SK-N-SH (cell line): ENCODE data around the gene PRKG1. TPM values are rescaled to one million over a fixed set of nuclear protein-coding genes. Genes with fewer than 3 reads are reported as not detected.

Source experiments
- CTCF ChIA-PET: fragments of 300-600, 350-600 bp; formaldehyde crosslinking; extraction: SDS; loops from one replicate; lab custom pipeline; 2021; lab: Yijun Ruan, JAX
- POLR2A ChIA-PET: fragments of 350-600 bp; sonication (Branson Sonifier 250); formaldehyde crosslinking; extraction: SDS; loops from one replicate; lab custom pipeline; 2020; ENCODE audit warnings: antibody characterized with exemption, inconsistent platforms; lab: Yijun Ruan, JAX
- DNase-seq: peaks from one replicate; pipeline ENCODE4 v3.0.0; 2012
- H2AFZ ChIP-seq: fragments of 200-600 bp; sonication (generic); 2 replicates; pipeline ENCODE4 v1.8.1; 2016; ENCODE audit warnings: antibody characterized with exemption, mild to moderate bottlenecking, low read depth
- H3F3A ChIP-seq: fragments of 200-600 bp; sonication (generic); replicated peaks from 2 replicates; pipeline ENCODE3; 2016; ENCODE audit warnings: antibody characterized with exemption, mild to moderate bottlenecking; ENCODE audit not compliant: insufficient read depth
- H3K27ac ChIP-seq, 2 experiments: fragments of 200-500 bp in 1 of 2; fragments of 200-600 bp in 1 of 2; sonication (Bioruptor generic) in 1 of 2; sonication (generic), shearing (Covaris generic) in 1 of 2; 2 replicates each; pipeline versions ENCODE4 v1.5.1 to v1.6.1; 2014 to 2016; ENCODE audit warnings: low read depth in 2 of 2, inconsistent platforms in 1 of 2, low read length in 1 of 2, mild to moderate bottlenecking in 1 of 2, mixed read lengths in 1 of 2
- H3K27me3 ChIP-seq: fragments of 200-600 bp; sonication (generic), shearing (Covaris generic); 2 replicates; pipeline ENCODE4 v1.6.1; 2016; ENCODE audit warnings: mixed run types; ENCODE audit not compliant: insufficient read depth
- H3K36me3 ChIP-seq, 2 experiments: fragments of 200-500 bp in 1 of 2; fragments of 200-600 bp in 1 of 2; sonication (Bioruptor generic) in 1 of 2; sonication (generic) in 1 of 2; replicated peaks in 1 of 2; 2 replicates each; pipeline versions ENCODE3 to v1.5.1; 2014 to 2016; ENCODE audit warnings: low read length in 1 of 2, mild to moderate bottlenecking in 1 of 2; ENCODE audit not compliant: insufficient read depth in 2 of 2, control insufficient read depth in 1 of 2
- H3K4me1 ChIP-seq, 2 experiments: fragments of 200-500 bp in 1 of 2; fragments of 200-600 bp in 1 of 2; sonication (Bioruptor generic) in 1 of 2; sonication (generic), shearing (Covaris generic) in 1 of 2; 2 replicates each; pipeline versions ENCODE4 v1.5.1 to v1.6.1; 2014 to 2016; ENCODE audit warnings: low read depth in 1 of 2, low read length in 1 of 2, mixed run types in 1 of 2; ENCODE audit not compliant: insufficient read depth in 2 of 2, control insufficient read depth in 1 of 2
- H3K4me2 ChIP-seq: fragments of 200-600 bp; sonication (generic), shearing (Covaris generic); 2 replicates; pipeline ENCODE4 v1.6.1; 2017; ENCODE audit warnings: mixed run types
- H3K4me3 ChIP-seq, 2 experiments: fragments of 200-500 bp in 1 of 2; fragments of 200-600 bp in 1 of 2; sonication (Bioruptor generic) in 1 of 2; sonication (generic), shearing (Covaris generic) in 1 of 2; 2 replicates each; pipeline versions ENCODE4 v1.5.1 to v1.8.1; 2014 to 2016; ENCODE audit warnings: low read depth in 2 of 2, inconsistent platforms in 1 of 2, low read length in 1 of 2, mild to moderate bottlenecking in 1 of 2, mixed read lengths in 1 of 2, moderate library complexity in 1 of 2
- H3K79me2 ChIP-seq: fragments of 200-600 bp; sonication (generic); 2 replicates; pipeline ENCODE4 v1.8.1; 2017; ENCODE audit warnings: mild to moderate bottlenecking; ENCODE audit not compliant: insufficient read depth
- H3K9ac ChIP-seq: fragments of 200-600 bp; sonication (generic); 2 replicates; pipeline ENCODE4 v1.6.1; 2017; ENCODE audit warnings: mixed run types
- H3K9me2 ChIP-seq: fragments of 200-600 bp; sonication (generic); 2 replicates; pipeline ENCODE4 v1.6.1; 2017; ENCODE audit warnings: mixed run types
- H3K9me3 ChIP-seq: fragments of 200-600 bp; sonication (generic); 2 replicates; pipeline ENCODE4 v1.6.1; 2017; ENCODE audit warnings: mixed run types, mild to moderate bottlenecking, moderate library complexity
- H4K20me1 ChIP-seq: fragments of 200-600 bp; sonication (generic); 2 replicates; pipeline ENCODE4 v1.6.1; 2017; ENCODE audit warnings: mild to moderate bottlenecking, mixed run types; ENCODE audit not compliant: insufficient read depth
- EZH2phosphoT487 ChIP-seq: fragments of 200-600 bp; sonication (generic); IDR thresholded peaks from 2 replicates; pipeline ENCODE4 v1.6.1; 2017; ENCODE audit warnings: low read depth, mixed run types, mild to moderate bottlenecking, antibody characterized with exemption, moderate library complexity, borderline replicate concordance
- NRF1 ChIP-seq: IDR thresholded peaks from 2 replicates; pipeline ENCODE4 v1.6.1; 2012; ENCODE audit warnings: low read depth, mild to moderate bottlenecking, low read length
- RXRA ChIP-seq: IDR thresholded peaks from 2 replicates; pipeline ENCODE4 v1.4.0; 2012; ENCODE audit warnings: low read depth, mild to moderate bottlenecking, borderline replicate concordance
- YY1 ChIP-seq: IDR thresholded peaks from 2 replicates; pipeline ENCODE4 v1.4.0; 2012; ENCODE audit warnings: low read depth, mild to moderate bottlenecking
- WGBS: methylation state at CpG from one replicate; pipeline ENCODE4 v1.1.6; 2017; ENCODE audit warnings: low lambda C conversion rate; 5-methylcytosine and 5-hydroxymethylcytosine counted together
- polyA plus RNA-seq, 3 experiments: library from polyadenylated mRNA; depleted of rRNA; stranded (reverse); fragments of >200 nt; gene quantifications; 2 replicates each; pipeline ENCODE4 v1.2.3, GENCODE V29; 2012
- TF ChIP-seq, protein P1 (sequence below): IDR thresholded peaks from 2 replicates; pipeline ENCODE4 v1.6.1; 2012; ENCODE audit warnings: mild to moderate bottlenecking, low read depth, low read length, moderate library complexity
- TF ChIP-seq, protein P2 (sequence below): fragments of 200-600 bp; sonication (generic); IDR thresholded peaks from 2 replicates; pipeline ENCODE4 v1.6.1; 2017; ENCODE audit warnings: antibody characterized with exemption, mild to moderate bottlenecking, moderate library complexity

PRKG1 gene
- polyA plus RNA-seq, 1 of the 3 experiments (the other 2 are of a cell fraction): 4.1 TPM

DNA sequence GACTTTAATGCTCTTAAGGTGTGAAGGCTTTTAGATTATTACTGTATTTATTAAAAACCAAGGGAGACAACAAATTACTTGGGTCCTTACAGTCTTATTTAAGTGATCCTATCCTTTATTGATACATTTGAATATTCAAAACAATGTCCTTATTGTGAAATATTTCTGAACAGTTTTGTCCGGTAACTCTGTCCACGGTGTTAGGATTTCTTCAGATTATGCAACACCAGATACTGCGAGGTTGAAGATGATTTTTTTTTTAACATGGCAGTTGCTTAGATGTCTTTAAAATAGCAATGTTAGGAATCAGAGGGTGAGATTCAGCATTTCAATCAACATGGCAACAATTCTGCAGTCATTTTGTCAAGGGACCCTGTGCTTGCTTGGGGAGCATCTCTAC is 448.6 kb downstream of the PRKG1 start:
- no peaks in the 10 kb centered on the region for H3K79me2 ChIP-seq
- no peaks in the 10 kb centered on the region for H3K36me3 ChIP-seq
- no peak overlapping the region for H3K27ac ChIP-seq
- CTCF ChIA-PET: no interaction called here
- H4K20me1 ChIP-seq: no peaks in the 10 kb centered on the region
- TF ChIP-seq YY1 (no peak), NRF1 (no peak), EZH2phosphoT487 (no peak)
- TF ChIP-seq, protein P1, sequence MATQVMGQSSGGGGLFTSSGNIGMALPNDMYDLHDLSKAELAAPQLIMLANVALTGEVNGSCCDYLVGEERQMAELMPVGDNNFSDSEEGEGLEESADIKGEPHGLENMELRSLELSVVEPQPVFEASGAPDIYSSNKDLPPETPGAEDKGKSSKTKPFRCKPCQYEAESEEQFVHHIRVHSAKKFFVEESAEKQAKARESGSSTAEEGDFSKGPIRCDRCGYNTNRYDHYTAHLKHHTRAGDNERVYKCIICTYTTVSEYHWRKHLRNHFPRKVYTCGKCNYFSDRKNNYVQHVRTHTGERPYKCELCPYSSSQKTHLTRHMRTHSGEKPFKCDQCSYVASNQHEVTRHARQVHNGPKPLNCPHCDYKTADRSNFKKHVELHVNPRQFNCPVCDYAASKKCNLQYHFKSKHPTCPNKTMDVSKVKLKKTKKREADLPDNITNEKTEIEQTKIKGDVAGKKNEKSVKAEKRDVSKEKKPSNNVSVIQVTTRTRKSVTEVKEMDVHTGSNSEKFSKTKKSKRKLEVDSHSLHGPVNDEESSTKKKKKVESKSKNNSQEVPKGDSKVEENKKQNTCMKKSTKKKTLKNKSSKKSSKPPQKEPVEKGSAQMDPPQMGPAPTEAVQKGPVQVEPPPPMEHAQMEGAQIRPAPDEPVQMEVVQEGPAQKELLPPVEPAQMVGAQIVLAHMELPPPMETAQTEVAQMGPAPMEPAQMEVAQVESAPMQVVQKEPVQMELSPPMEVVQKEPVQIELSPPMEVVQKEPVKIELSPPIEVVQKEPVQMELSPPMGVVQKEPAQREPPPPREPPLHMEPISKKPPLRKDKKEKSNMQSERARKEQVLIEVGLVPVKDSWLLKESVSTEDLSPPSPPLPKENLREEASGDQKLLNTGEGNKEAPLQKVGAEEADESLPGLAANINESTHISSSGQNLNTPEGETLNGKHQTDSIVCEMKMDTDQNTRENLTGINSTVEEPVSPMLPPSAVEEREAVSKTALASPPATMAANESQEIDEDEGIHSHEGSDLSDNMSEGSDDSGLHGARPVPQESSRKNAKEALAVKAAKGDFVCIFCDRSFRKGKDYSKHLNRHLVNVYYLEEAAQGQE: no peak
- TF ChIP-seq, all 33 proteins: peak for 0
- Histone ChIP-seq H3K9me2 (no peaks in the 10 kb centered on the region), H3K9ac (no peak overlapping the region), H3F3A (no peaks in the 10 kb centered on the region), H3K4me1 (no peaks in the 10 kb centered on the region), H3K4me2 (no peak overlapping the region), H3K27me3 (no peaks in the 10 kb centered on the region), H2AFZ (no peak overlapping the region), H3K9me3 (no peaks in the 10 kb centered on the region), H3K4me3 (no peak overlapping the region)
- WGBS: 94% methylated on average over 3 of the region's 3 CpGs
- DNase-seq: no peak
- POLR2A ChIA-PET: no interaction called here

DNA sequence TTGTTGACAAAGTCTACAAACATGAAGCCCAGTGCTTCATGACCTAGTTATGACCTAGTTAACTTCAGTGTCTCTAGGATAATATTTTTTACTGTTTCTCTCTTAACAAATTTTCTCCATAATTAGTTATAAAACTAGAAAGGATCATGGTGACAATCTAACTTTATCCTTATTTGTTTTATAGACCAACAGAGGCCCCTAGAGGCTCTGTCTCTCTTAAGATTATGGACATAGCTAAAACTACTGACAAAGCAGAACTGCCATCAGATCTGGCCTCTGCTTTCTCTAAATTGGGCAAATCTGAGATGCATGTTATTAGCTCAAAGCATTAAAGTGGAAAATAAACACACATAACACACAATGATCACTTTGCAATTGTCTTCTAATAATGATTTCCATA is 449.2 kb downstream of the PRKG1 start:
- CTCF ChIA-PET: no interaction called here

More for the DNA sequence above, 449.2 kb downstream of the PRKG1 start:
- H3K4me3 ChIP-seq: no peak overlapping the region
- POLR2A ChIA-PET: no interaction called here
- no peaks in the 10 kb centered on the region for H3K36me3 ChIP-seq
- no peak overlapping the region for H3K27ac ChIP-seq
- DNase-seq: no peak
- no peak overlapping the region for H2AFZ ChIP-seq
- H3K4me1 ChIP-seq: no peaks in the 10 kb centered on the region
- TF ChIP-seq, protein P2, sequence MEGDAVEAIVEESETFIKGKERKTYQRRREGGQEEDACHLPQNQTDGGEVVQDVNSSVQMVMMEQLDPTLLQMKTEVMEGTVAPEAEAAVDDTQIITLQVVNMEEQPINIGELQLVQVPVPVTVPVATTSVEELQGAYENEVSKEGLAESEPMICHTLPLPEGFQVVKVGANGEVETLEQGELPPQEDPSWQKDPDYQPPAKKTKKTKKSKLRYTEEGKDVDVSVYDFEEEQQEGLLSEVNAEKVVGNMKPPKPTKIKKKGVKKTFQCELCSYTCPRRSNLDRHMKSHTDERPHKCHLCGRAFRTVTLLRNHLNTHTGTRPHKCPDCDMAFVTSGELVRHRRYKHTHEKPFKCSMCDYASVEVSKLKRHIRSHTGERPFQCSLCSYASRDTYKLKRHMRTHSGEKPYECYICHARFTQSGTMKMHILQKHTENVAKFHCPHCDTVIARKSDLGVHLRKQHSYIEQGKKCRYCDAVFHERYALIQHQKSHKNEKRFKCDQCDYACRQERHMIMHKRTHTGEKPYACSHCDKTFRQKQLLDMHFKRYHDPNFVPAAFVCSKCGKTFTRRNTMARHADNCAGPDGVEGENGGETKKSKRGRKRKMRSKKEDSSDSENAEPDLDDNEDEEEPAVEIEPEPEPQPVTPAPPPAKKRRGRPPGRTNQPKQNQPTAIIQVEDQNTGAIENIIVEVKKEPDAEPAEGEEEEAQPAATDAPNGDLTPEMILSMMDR: 0 out of 2 replicates have a peak, but pooled peaks have one; percentile 11
- no peak for TF ChIP-seq RXRA
- H3K9me2 ChIP-seq: no peaks in the 10 kb centered on the region
- no peaks in the 10 kb centered on the region for H3F3A ChIP-seq
- no peak overlapping the region for H3K9ac ChIP-seq
- H3K79me2 ChIP-seq: no peaks in the 10 kb centered on the region
- H3K9me3 ChIP-seq: no peaks in the 10 kb centered on the region
- no peaks in the 10 kb centered on the region for H3K27me3 ChIP-seq
- no peak overlapping the region for H3K4me2 ChIP-seq
- H4K20me1 ChIP-seq: no peaks in the 10 kb centered on the region
